GM21390 (cell line): ENCODE data around the gene CST6.

ENCODE experiments used
- ATAC-seq: cut with Tn5 transposase; IDR thresholded peaks from one replicate; pipeline ENCODE4 v1.9.1; 2021; ENCODE audit not compliant: unreplicated experiment

CST6 gene

GRCh38 chr11:66011785-66012303 is at the start of gene CST6:
TSS of gene CST6 (plus strand) at chr11:66012008. CDS start at chr11:66012045, 37 bp downstream.
- no peak for ATAC-seq

GRCh38 chr11:65962141-65962564 is 49.7 kb upstream of the CST6 start:
- no peak for ATAC-seq

GRCh38 chr11:65964906-65965305 is 46.9 kb upstream of the CST6 start:
- ATAC-seq, result no peak

- no peak for ATAC-seq
Measured at GRCh38 chr11:65965986-65966762, 45.6 kb upstream of the CST6 start.

GRCh38 chr11:65967329-65967934 is 44.4 kb upstream of the CST6 start:
- no peak for ATAC-seq

- no peak for ATAC-seq
Measured at GRCh38 chr11:65968600-65969482, 43.0 kb upstream of the CST6 start.

- ATAC-seq, result no peak
Measured at GRCh38 chr11:65972116-65972515, 39.7 kb upstream of the CST6 start.

- no peak for ATAC-seq
Measured at GRCh38 chr11:65973439-65974110, 38.2 kb upstream of the CST6 start.

- ATAC-seq, result no peak
Measured at GRCh38 chr11:65975771-65976170, 36.0 kb upstream of the CST6 start.

- ATAC-seq, result no peak
Measured at GRCh38 chr11:65976216-65977176, 35.3 kb upstream of the CST6 start.

GRCh38 chr11:65977621-65978390 is 34.0 kb upstream of the CST6 start:
- no peak for ATAC-seq

- ATAC-seq, result no peak
Measured at GRCh38 chr11:65978391-65979238, 33.2 kb upstream of the CST6 start.

GRCh38 chr11:65979261-65979759 is 32.5 kb upstream of the CST6 start:
- ATAC-seq, result no peak

GRCh38 chr11:65981101-65981740 is 30.6 kb upstream of the CST6 start:
- no peak for ATAC-seq

GRCh38 chr11:65981972-65982823 is 29.6 kb upstream of the CST6 start:
- no peak for ATAC-seq

GRCh38 chr11:65982824-65983588 is 28.8 kb upstream of the CST6 start:
- no peak for ATAC-seq
